Neural progenitor cell (in vitro differentiated cells): ENCODE results near the gene HBS1L.

Source experiments
- EZH2 ChIP-seq: fragments of 200-600 bp; sonication (generic); IDR thresholded peaks from 2 replicates; pipeline ENCODE4 v1.6.1; 2017; ENCODE audit warnings: antibody characterized with exemption, mild to moderate bottlenecking, moderate library complexity
- TF ChIP-seq, protein P1 (sequence below): fragments of 200-600 bp; sonication (generic); IDR thresholded peaks from 2 replicates; pipeline ENCODE4 v1.5.1; 2017; ENCODE audit warnings: antibody characterized with exemption, mild to moderate bottlenecking

GRCh38 chr6:135086414-135086764, 31.8 kb upstream of the HBS1L start:
- TF ChIP-seq, protein P1, sequence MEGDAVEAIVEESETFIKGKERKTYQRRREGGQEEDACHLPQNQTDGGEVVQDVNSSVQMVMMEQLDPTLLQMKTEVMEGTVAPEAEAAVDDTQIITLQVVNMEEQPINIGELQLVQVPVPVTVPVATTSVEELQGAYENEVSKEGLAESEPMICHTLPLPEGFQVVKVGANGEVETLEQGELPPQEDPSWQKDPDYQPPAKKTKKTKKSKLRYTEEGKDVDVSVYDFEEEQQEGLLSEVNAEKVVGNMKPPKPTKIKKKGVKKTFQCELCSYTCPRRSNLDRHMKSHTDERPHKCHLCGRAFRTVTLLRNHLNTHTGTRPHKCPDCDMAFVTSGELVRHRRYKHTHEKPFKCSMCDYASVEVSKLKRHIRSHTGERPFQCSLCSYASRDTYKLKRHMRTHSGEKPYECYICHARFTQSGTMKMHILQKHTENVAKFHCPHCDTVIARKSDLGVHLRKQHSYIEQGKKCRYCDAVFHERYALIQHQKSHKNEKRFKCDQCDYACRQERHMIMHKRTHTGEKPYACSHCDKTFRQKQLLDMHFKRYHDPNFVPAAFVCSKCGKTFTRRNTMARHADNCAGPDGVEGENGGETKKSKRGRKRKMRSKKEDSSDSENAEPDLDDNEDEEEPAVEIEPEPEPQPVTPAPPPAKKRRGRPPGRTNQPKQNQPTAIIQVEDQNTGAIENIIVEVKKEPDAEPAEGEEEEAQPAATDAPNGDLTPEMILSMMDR = no peak
- TF ChIP-seq EZH2 = no peak
